Measurements from ENCODE around the gene CDH5.

The CDH5 gene

GRCh38 chr16:66375451-66375850, 9.0 kb downstream of the CDH5 start:
- no peak for DNase-seq

- no peak for DNase-seq
Measured at GRCh38 chr16:66376114-66376513, 9.6 kb downstream of the CDH5 start.

- DNase-seq: no peak
Measured at GRCh38 chr16:66376577-66377305, 10.2 kb downstream of the CDH5 start.

GRCh38 chr16:66377324-66377723, 10.8 kb downstream of the CDH5 start:
- no peak for DNase-seq

GRCh38 chr16:66378741-66379570, 12.5 kb downstream of the CDH5 start:
- DNase-seq: no peak

- no peak for DNase-seq
Measured at GRCh38 chr16:66379571-66379941, 13.1 kb downstream of the CDH5 start.

GRCh38 chr16:66380421-66380820, 13.9 kb downstream of the CDH5 start:
- DNase-seq: no peak

GRCh38 chr16:66381585-66382170, 15.2 kb downstream of the CDH5 start:
- DNase-seq: no peak

- DNase-seq: no peak
Measured at GRCh38 chr16:66382171-66382965, 15.9 kb downstream of the CDH5 start.

- DNase-seq: no peak
Measured at GRCh38 chr16:66382966-66383299, 16.4 kb downstream of the CDH5 start.

- DNase-seq: no peak
Measured at GRCh38 chr16:66383551-66383950, 17.1 kb downstream of the CDH5 start.

GRCh38 chr16:66385415-66385814, 18.9 kb downstream of the CDH5 start:
- no peak for DNase-seq

GRCh38 chr16:66386629-66387622, 20.4 kb downstream of the CDH5 start:
- DNase-seq: no peak

- DNase-seq: no peak
Measured at GRCh38 chr16:66387817-66388332, 21.4 kb downstream of the CDH5 start.

GRCh38 chr16:66388350-66389139, 22.1 kb downstream of the CDH5 start:
- DNase-seq: no peak

GRCh38 chr16:66389256-66390176, 23.0 kb downstream of the CDH5 start:
- DNase-seq: no peak

- DNase-seq: no peak
Measured at GRCh38 chr16:66390346-66391108, 24.0 kb downstream of the CDH5 start.

GRCh38 chr16:66391726-66392670, 25.5 kb downstream of the CDH5 start:
- DNase-seq: no peak
